ENCODE measurements around the gene TBCK. TPM values are rescaled to one million over a fixed set of nuclear protein-coding genes. Genes with fewer than 3 reads are reported as not detected.

Gene TBCK
- total and polyA plus RNA-seq, 8 donors: 36.1 to 60.0 (median 46.2) TPM

GRCh38 chr4:105992641-105993305 lies 323.2 kb downstream of the TBCK start:
- no peak overlapping the region for H3K4me3 ChIP-seq

GRCh38 chr4:105991726-105992125 lies 324.3 kb downstream of the TBCK start:
- intact Hi-C loops (cut with DNase I): no loop called here
- TF ChIP-seq CTCF (IDR thresholded peaks at IDR 0.05): no peak
- no peaks in the 10 kb centered on the region for H3K27me3 ChIP-seq
- no peaks in the 10 kb centered on the region for H3K36me3 ChIP-seq
- no peaks in the 10 kb centered on the region for H3K4me1 ChIP-seq
- ATAC-seq: no peak
- no peak overlapping the region for H3K27ac ChIP-seq
- no peak overlapping the region for H3K4me3 ChIP-seq
- DNase-seq: no peak
- peaks cover 0 to 2% of the 10 kb centered on the region in 2 donors for H3K9me3 ChIP-seq

More at GRCh38 chr4:105992641-105993305, 323.2 kb downstream of the TBCK start:
- no peaks in the 10 kb centered on the region for H3K27me3 ChIP-seq
- H3K27ac ChIP-seq: no peak overlapping the region
- H3K4me1 ChIP-seq: no peaks in the 10 kb centered on the region
- ATAC-seq (no peak), DNase-seq (no peak)
- H3K9me3 ChIP-seq: peaks cover 0 to 2% of the 10 kb centered on the region in 2 donors
- intact Hi-C loops (cut with DNase I): no loop called here
- TF ChIP-seq CTCF (IDR thresholded peaks at IDR 0.05): no peak
- H3K36me3 ChIP-seq: no peaks in the 10 kb centered on the region

Other genes with a start within 250 kb of the TBCK start
- 10 to 100 TPM; 38.9 to 42.3 TPM for gene AIMP1, start 341 bp upstream of the TBCK start, total RNA-seq
- gene AIMP1, start 341 bp upstream of the TBCK start, polyA plus RNA-seq (ENCODE audit: insufficient read length in 6 of 6): 10 to 100 TPM; 51.3 to 63.3 (median 53.8) TPM
- gene GIMD1, start 52.6 kb upstream of the TBCK start, total RNA-seq: not detected
- gene GIMD1, start 52.6 kb upstream of the TBCK start, polyA plus RNA-seq (ENCODE audit: insufficient read length in 6 of 6): not detected